Islet precursor cell (in vitro differentiated cells): Measurements from ENCODE around the gene PRG3.

Experiments
- DNase-seq: peaks from one replicate; pipeline ENCODE4 v3.0.0-alpha.2; 2018

Gene PRG3, protein sequence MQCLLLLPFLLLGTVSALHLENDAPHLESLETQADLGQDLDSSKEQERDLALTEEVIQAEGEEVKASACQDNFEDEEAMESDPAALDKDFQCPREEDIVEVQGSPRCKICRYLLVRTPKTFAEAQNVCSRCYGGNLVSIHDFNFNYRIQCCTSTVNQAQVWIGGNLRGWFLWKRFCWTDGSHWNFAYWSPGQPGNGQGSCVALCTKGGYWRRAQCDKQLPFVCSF

GRCh38 chr11:57380975-57381374 is at the start of gene PRG3:
Gene PRG3, minus strand, starts transcription at chr11:57381150. Its CDS starts 442 bp downstream, at chr11:57380708.
- DNase-seq, result no peak

- DNase-seq, result no peak
These were observed 49.0 kb upstream of the PRG3 start for GRCh38 chr11:57429946-57430345.

DNA sequence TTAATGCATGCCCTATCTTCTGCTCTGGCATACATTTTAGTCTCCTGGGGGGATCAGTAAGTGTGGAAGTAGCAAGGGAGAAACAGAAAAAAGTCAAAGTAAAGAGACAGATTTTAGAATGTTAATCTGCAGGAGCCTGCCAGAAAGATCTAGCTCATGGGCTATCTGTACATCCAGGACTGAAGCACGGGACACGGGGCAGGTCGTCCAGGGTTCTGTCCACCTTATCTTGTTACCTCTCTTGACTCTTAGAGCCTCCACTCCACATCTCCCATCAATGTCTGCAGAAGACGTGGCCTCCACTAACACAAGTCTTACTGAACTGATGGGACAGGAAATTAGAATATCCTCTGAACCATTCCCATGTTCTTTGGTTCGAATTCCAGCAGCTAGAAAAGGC is 47.7 kb upstream of the PRG3 start:
- no peak for DNase-seq

GRCh38 chr11:57427727-57428082 is 46.8 kb upstream of the PRG3 start:
- no peak for DNase-seq

DNA sequence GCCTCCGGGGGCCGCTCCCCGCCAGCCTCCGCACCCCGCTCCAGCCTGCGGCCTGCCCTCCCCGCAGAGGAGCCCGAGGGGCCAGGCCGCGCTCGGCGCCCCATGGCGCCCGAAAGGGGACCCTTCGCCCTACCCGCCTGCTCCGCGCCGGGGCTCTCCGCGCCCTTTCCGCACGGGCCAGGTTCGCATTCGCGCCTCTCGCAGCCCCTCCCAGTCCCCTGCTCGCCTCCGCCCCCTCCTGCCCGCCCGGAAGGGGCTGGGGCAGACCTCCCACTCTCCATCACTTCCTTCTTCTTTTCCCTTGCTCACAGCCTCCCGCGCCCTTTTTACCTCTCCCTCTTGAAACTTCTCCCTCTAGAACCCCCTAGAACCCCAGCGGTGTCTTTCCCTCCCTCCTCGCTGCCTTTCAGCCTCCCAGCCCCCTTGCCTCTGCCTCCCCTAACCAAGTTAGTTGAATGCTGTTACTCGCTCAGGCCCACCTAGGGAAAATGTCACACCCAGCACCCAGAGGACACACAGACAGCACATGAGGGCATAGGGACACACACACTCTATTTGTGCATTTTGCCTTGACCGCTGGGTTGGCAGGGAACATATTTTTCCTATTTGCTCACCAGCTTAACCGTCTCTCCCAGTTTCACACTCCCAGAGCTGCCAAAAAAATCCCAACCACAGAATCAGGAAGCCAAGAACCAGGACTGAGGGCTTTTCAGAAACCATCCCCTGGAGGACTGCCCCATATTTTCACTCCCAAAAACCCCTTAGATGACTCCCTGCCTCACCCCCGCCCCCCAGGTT is 46.2 kb upstream of the PRG3 start, which contains the start of gene SLC43A3:
Gene SLC43A3 (minus strand): TSS at position 193 of the 798 bp plus-strand sequence. CDS start 949 bp downstream, outside the sequence.
- DNase-seq, result peak; percentile 75

- no peak for DNase-seq
These were observed 45.5 kb upstream of the PRG3 start for GRCh38 chr11:57426439-57426928.

- DNase-seq, result no peak
These were observed 44.9 kb upstream of the PRG3 start for GRCh38 chr11:57425565-57426438.

DNA sequence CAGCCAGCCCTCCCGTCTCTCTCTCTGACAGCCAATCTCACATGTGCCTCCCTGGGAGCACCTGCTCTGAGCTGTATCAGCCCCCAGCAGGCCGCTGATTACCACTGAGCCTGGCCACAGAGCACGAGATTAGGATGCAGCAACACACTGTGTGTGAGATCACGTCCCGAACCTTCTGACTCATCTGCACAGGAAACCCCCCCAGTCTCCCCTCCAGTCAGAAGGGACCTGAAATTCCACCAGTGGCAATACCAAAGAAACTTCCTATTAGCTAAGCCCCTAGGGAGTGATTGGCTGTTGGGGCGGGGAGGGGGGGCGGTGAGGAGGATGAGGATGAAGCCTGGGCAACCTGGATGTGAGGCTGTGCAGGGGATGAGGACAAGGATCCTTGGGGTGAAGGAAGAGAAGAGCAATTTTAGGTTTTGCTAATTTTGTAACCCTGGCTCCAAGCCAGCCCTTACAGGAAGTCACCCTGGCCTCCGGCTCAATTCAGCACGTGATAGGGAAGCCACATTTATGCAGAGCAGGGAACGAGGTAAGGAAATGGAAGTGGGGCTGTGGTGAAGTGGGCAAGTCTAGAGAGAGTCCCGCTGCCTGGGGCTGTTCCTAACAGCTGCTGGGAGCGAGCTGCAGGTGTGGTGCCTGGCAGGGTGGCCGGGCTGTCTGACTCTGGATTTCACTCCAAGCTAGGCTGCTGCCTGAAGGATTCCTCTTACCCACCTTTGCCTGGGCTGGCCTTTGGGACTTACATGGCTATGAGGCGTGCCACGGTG is 44.0 kb upstream of the PRG3 start:
- DNase-seq, result peak; percentile 86

- no peak for DNase-seq
These were observed 43.3 kb upstream of the PRG3 start for GRCh38 chr11:57424137-57424791.

DNA sequence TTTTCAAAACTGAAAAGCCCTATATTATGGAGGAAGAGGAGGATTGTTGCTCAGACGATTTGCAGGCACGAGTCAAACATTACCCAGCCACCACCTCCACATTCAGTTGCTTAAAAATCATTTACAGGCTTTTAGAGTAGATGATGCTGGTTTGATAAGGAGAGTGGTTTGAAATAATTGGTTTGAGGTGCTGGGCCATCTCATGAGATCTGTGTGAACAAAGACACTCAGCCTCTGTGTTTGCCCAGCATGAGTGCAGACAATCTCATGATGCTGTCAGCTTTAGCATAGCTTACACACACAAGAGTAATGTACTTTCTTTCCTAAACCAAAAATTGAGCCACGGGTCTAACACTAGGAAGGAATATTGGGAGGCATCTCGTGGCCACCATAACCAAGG is 41.7 kb upstream of the PRG3 start:
- no peak for DNase-seq

DNA sequence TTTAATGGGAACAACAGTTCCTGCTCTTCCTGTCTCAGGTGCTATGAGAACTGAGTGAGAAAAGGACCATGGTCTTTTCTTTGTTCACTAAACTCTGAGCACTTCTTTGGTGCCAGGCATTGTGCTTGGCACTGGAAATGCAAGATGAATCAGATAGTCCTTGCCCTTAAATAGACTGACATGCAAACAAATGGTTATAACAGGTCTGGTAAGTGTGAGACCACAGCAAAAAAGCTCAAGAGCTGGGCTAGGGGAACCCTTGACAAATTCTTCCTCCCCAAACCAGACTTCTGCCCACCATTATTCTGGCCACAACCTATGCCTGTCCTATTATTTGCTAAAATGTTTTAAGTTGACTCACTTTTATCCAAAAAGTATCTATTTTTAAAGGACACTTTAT is 40.9 kb upstream of the PRG3 start:
- DNase-seq, result no peak

- no peak for DNase-seq
These were observed 40.1 kb upstream of the PRG3 start for GRCh38 chr11:57421066-57421465.

GRCh38 chr11:57419146-57419545 is 38.2 kb upstream of the PRG3 start:
- DNase-seq, result no peak

DNA sequence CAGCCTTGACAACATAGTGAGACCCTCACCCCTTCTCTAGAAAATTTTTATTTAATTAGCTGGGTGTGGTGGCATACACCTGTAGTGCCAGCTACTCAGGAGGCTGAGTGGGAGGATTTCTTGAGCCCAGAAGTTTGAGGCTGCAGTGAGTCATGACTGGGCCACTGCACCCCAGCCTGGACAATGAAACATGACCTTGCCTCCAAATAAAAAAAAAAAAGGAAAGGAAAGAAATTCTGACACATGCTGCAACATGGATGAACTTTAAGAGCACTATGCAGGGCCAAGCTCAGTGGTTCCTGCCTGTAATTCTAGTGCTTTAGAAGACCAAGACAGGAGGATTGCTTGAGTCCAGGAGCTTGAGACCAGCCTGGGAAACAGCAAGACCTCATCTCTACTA is 37.2 kb upstream of the PRG3 start:
- DNase-seq, result no peak

- no peak for DNase-seq
These were observed 36.1 kb upstream of the PRG3 start for GRCh38 chr11:57417056-57417455.

DNA sequence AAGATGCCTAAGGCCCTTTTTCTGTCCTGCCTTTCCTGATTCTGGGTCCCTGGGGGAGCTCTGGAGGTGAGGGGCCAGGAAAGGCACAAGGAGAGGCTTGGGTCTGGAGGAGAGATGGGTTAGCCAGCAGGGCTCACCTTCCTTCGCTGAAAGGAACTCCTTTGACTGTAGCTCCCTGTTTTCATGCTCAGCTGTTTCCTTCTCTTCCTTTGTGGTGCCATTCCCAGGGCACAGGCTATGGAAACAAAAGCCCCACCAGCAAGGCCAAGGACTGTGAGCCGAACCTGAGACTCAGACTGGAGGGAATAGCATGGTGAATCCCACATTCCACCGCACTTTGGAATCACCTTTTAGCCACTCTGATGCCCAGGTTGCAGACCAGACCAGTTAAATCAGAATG is 35.5 kb upstream of the PRG3 start:
- no peak for DNase-seq

DNA sequence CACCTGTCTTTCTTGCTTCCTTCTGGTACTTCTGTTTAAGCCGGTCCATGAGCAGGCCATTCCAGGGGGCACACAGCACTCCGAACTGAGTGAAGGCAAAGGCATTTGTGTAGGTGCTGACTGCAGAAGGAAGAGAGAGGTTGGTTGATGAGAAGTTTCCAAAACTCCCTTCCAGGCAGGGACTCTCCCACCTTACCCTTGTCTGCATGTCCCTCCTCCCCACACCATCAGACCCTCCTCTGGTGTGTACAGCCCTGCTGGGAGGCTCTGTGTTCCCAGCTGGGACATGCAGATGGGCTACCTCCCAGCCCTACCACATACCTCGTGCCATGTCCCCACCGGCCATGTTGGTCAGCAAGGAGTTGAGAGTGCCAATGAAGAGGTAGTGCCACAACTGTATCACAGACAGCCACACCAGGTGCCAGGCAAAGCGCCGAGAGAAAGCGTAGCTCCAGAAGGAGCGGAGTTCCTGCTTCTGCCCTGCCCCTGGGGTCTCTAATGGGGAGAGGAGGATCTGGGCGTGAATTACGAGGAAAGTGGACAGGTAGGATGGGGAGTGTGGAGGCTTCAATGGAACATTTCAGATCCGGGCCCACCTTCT is 33.8 kb upstream of the PRG3 start:
- DNase-seq, result peak; percentile 34

DNA sequence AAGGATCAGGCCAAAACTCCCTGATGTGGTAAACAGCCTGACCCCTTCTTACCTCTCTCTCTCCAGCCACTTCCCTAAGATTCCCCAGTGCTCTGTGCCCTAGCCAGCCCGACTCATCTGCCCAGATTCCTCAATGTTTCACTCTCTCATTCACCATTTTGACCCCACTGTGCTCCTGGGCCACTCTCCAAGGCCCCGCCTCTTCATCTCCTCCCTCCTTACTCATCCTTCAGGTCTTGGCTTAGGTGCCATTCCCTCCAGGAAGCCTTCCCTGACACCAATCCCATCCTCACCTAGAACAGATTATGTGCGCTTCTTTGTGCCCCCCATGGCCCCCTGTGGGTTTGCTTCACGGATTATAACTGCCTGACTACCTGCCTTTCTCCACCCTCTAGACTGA is 32.7 kb upstream of the PRG3 start:
- DNase-seq, result peak; percentile 42

GRCh38 chr11:57410287-57410686 is 29.3 kb upstream of the PRG3 start:
- peak; percentile 45 for DNase-seq

DNA sequence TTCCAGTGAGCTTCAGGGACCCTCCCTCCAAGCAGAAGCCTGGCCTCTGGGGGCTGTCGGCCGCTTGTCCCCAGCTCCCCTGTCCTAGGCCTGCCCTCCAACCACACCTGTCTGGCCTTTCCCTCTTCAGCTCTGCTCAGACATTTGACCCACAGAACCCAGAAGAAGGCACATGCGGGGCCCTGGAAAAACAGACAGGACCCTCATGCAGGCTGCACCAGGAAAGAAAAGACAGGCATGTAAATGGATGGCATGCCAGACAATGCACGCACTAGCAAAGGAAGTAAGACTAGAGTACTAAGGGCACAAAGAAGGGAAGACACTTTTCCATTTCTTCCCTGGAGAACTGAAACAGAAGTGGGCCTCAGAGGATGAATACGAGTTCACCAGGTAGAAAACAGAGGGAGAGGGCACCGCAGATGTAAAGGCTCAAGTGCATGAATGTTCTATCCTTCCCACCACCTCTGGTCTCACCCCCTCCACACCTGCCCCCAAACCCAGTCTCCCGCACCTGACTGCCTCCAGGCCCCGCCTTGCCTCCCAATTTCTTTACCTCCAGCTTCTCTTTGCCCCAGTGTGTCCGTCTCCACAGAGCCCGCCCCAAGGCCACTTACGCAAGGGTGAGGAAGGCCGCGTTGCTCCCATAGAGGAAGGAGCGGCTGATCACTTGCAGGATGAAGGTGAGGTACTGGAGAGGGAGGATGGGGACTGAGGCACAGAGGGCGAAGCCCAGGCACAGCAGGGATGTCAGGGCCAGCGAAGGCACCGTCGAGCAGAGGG is 28.6 kb upstream of the PRG3 start:
- DNase-seq, result no peak

DNA sequence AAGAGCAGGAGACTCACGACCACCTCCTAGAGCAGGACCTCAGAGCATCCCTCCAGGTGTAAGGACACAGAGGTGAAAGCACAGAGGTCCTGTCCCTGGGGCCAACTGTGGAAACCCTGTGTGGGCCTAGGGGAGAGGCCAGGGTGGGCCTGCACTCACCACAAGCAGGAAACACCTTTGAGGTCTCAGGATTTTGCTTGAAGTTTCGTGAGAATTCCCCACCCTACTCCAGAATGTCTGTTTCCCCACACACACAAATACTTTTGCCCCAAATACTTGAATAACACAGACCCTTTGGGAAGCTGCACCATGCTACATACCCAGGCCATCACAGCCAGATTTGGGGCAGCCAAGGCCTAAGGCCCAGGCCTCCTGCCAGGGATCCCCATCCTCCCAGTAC is 27.8 kb upstream of the PRG3 start:
- no peak for DNase-seq
